Ishikawa (cell line): ENCODE measurements around the gene SLC25A12.

Experiments
- CEBPB ChIP-seq: IDR thresholded peaks from 2 replicates; pipeline ENCODE4 v1.6.1; 2012
- CREB1 ChIP-seq: IDR thresholded peaks from 2 replicates; pipeline ENCODE4 v1.6.1; 2012; ENCODE audit warnings: low read depth
- EGR1 ChIP-seq: IDR thresholded peaks from 2 replicates; pipeline ENCODE4 v1.6.1; 2012
- EP300 ChIP-seq: IDR thresholded peaks from 2 replicates; pipeline ENCODE4 v1.6.1; 2012; ENCODE audit warnings: borderline replicate concordance
- FOXM1 ChIP-seq: IDR thresholded peaks from 2 replicates; pipeline ENCODE4 v1.6.1; 2012; ENCODE audit warnings: low read depth, borderline replicate concordance
- NFIC ChIP-seq: IDR thresholded peaks from 2 replicates; pipeline ENCODE4 v1.6.1; 2012
- RAD21 ChIP-seq: IDR thresholded peaks from 2 replicates; pipeline ENCODE4 v1.6.1; 2012; ENCODE audit warnings: low read depth
- TAF1 ChIP-seq: IDR thresholded peaks from 2 replicates; pipeline ENCODE4 v1.6.1; 2012; ENCODE audit warnings: low read depth, mild to moderate bottlenecking
- TCF12 ChIP-seq: IDR thresholded peaks from 2 replicates; pipeline ENCODE4 v1.6.1; 2012; ENCODE audit warnings: low read depth
- TEAD4 ChIP-seq: IDR thresholded peaks from 2 replicates; pipeline ENCODE4 v1.6.1; 2012
- YY1 ChIP-seq: IDR thresholded peaks from 2 replicates; pipeline ENCODE4 v1.6.1; 2012; ENCODE audit warnings: low read depth
- ZBTB7A ChIP-seq: IDR thresholded peaks from 2 replicates; pipeline ENCODE4 v1.6.1; 2012; ENCODE audit warnings: low read depth
- TF ChIP-seq, protein P1 (sequence below): IDR thresholded peaks from 2 replicates; pipeline ENCODE4 v1.6.1; 2012; ENCODE audit warnings: low read depth, mild to moderate bottlenecking
- TF ChIP-seq, protein P2 (sequence below): IDR thresholded peaks from 2 replicates; pipeline ENCODE4 v1.6.1; 2012
- TF ChIP-seq, protein P3 (sequence below): IDR thresholded peaks from 2 replicates; pipeline ENCODE4 v1.6.1; 2012

SLC25A12 gene

DNA sequence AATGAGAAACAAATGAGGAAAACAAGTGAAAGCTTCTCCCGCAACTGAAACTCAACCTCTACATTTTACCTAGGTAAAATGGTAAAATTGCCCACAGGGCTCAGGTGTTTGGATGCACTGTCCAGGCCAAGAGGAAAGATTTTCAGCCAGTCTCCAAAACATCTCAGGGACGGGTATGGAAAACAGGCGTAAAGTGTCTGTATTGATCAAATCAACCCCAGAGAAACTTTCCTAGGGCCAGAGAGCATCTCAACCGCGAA is 27.9 kb upstream of the SLC25A12 start:
- TF ChIP-seq TAF1 (no peak), CEBPB (no peak), NFIC (no peak), EP300 (no peak), TEAD4 (no peak)

DNA sequence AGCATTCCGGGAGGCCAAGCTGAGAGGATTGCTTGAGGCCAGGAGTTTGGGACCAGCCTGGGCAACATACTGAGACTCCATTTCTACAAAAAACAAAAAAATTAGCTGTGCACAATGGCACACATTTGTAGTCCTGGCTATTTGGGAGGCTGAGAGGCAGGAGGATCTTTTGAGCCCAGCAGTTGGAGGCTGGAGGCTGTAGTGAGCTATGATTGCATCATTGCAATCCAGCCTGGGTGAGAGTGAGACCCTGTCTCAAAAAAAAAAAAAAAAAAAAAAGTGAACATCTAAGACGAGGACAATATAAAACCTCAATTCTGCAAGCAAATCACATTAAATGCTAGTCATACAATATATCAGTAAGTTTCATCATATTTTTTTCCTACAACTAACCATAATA is 25.4 kb upstream of the SLC25A12 start:
- TF ChIP-seq ZBTB7A (no peak), YY1 (no peak)
- TF ChIP-seq, protein P1, sequence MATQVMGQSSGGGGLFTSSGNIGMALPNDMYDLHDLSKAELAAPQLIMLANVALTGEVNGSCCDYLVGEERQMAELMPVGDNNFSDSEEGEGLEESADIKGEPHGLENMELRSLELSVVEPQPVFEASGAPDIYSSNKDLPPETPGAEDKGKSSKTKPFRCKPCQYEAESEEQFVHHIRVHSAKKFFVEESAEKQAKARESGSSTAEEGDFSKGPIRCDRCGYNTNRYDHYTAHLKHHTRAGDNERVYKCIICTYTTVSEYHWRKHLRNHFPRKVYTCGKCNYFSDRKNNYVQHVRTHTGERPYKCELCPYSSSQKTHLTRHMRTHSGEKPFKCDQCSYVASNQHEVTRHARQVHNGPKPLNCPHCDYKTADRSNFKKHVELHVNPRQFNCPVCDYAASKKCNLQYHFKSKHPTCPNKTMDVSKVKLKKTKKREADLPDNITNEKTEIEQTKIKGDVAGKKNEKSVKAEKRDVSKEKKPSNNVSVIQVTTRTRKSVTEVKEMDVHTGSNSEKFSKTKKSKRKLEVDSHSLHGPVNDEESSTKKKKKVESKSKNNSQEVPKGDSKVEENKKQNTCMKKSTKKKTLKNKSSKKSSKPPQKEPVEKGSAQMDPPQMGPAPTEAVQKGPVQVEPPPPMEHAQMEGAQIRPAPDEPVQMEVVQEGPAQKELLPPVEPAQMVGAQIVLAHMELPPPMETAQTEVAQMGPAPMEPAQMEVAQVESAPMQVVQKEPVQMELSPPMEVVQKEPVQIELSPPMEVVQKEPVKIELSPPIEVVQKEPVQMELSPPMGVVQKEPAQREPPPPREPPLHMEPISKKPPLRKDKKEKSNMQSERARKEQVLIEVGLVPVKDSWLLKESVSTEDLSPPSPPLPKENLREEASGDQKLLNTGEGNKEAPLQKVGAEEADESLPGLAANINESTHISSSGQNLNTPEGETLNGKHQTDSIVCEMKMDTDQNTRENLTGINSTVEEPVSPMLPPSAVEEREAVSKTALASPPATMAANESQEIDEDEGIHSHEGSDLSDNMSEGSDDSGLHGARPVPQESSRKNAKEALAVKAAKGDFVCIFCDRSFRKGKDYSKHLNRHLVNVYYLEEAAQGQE, result no peak
- TF ChIP-seq, protein P2, sequence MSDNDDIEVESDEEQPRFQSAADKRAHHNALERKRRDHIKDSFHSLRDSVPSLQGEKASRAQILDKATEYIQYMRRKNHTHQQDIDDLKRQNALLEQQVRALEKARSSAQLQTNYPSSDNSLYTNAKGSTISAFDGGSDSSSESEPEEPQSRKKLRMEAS, result no peak
- TF ChIP-seq, protein P3, sequence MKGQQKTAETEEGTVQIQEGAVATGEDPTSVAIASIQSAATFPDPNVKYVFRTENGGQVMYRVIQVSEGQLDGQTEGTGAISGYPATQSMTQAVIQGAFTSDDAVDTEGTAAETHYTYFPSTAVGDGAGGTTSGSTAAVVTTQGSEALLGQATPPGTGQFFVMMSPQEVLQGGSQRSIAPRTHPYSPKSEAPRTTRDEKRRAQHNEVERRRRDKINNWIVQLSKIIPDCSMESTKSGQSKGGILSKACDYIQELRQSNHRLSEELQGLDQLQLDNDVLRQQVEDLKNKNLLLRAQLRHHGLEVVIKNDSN, result no peak

DNA sequence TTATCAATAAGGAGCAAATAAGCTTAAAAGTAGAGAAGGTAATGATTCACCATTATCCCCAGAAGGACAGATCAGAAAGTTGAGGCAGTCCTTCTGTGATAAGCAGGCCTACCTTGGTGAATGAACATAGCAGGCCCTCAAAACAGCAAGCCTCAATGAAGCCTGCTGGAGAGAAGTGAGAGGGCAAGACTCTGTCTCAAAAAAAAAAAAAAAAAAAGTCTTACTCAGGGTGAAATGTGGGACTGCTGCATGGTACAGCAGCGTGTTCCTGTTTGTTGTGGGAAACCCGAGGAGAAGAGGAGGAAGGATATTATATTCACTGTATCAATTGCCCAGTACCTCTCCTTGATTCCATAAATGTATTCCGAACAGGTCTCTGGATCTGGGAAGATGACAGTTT is 19.5 kb upstream of the SLC25A12 start:
- TF ChIP-seq FOXM1 (no peak), EP300 (no peak)

DNA sequence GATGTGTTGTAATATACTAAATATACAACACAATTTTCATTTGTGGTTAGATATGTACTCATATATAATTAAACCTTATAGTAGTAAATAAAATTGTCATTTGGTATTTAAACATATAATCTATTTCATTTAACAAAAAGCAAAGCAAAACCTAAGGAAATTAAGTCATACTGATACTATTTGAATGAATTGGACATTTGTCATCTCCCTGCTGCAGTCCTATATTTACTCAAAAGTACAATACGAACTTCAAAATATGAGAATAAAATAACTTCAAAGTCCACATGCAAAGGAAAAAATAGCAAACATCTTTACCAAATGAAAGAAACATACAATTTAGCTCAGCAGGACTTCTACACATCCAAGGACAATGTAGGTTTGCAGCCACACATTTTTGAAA is 16.4 kb upstream of the SLC25A12 start:
- TF ChIP-seq YY1 (no peak), TCF12 (no peak), RAD21 (no peak), CREB1 (no peak), EGR1 (no peak), FOXM1 (no peak), TAF1 (no peak)
- TF ChIP-seq, protein P2, result no peak

DNA sequence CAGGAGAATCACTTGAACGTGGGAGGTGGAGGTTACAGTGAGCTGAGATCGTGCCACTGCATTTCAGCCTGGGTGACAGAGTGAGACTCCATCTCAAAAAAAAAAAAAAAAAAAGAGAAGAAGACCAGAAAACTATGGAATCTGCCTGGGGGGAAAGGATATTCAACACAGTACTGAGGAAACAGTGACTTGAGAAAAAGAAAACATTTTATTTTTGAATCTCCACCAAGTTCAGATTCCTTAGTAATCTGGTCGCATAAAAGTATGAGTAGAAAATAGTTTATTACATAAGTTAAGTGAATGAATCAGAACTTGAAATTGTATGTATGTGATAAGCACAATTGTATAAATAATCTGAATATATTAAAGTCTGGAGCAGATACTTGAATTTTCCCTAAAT is 15.2 kb upstream of the SLC25A12 start:
- no peak for TF ChIP-seq NFIC

DNA sequence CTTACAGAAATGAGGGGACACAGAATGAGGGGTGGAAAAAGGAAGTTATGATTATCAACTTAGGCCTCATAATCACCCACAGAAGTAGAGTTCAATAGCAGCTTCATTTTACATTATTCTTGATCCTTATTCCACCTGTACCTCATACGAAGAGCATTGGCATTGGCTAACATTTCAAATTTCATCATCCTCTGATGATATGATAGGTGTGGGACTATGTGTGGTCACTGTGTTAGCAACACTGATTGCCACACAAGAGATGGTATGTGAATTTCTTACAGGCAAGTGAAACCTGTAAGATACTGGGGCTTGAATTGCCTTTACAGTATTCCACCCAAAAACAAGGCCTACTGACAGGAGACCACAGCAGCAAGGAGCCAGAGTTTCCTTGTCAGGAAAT is 14.2 kb upstream of the SLC25A12 start:
- TF ChIP-seq TAF1, result no peak
- no peak for TF ChIP-seq EP300
- TF ChIP-seq RAD21, result no peak
- TF ChIP-seq, protein P2, result no peak
- no peak for TF ChIP-seq NFIC
- no peak for TF ChIP-seq CEBPB

DNA sequence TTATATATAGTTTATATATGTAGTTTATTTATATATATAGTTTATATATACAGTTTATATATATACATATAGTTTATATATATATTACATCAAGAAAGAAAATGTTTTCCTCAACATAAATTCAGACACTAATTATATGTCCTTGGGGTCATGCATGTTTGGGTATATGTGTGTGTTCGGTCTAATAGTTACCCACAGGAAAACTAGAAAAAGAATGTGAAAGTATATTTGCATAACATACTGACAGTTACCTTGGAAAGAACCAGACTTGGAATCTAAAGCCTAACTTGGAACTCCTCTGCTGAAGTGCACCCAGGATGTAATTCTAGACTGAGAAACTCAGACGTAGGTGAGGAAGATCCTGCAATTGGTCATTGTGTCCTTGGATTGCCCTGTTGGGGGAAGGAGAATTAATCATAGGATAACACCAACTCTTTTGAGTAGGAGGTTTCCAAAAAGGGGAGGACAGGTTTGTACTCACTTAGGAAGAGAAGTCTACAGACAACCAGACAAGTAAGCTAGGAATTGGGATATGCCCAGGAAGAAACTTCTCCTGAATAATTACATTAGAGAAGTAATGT is 8.9 kb upstream of the SLC25A12 start:
- TF ChIP-seq CEBPB (no peak), TEAD4 (no peak), EP300 (no peak), YY1 (no peak), EGR1 (no peak), CREB1 (no peak), TAF1 (no peak), ZBTB7A (no peak)
- TF ChIP-seq, protein P2, result no peak

DNA sequence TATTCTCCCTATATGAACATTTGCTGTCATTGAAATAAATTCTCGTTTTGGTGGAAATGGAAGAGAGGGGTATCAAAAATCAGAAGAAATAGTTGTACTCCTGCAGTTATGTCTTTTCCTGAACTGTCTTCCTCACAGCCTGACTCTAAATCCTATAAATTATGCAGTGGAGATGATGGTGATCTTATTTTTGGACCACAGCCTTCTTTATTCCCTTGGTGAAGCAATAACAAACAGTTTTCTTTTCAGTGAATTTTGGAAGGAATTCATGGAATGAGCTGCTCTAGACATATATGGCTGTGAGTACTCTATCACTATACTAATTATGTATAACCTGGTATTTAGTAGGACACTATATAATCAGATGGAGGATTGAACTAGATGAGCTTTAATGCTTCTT is 1.7 kb upstream of the SLC25A12 start:
- TF ChIP-seq, protein P3, result no peak
- TF ChIP-seq EP300 (no peak), CREB1 (no peak), TEAD4 (no peak), YY1 (no peak), TAF1 (no peak), RAD21 (no peak), NFIC (no peak), FOXM1 (no peak), TCF12 (no peak), EGR1 (no peak), CEBPB (no peak), ZBTB7A (no peak)
- TF ChIP-seq, protein P2, result no peak
- TF ChIP-seq, protein P1, result no peak
